DOHH2 (cell line): ENCODE data around the gene CLEC17A.

Source experiments
- H3F3A ChIP-seq: fragments of 200-600 bp; sonication (generic), shearing (Covaris generic); 2 replicates; pipeline ENCODE4 v1.6.0; 2016; ENCODE audit warnings: antibody characterized with exemption, mild to moderate bottlenecking; ENCODE audit not compliant: control insufficient read depth, insufficient read depth
- H3K27ac ChIP-seq: fragments of 200-600 bp; sonication (generic); 2 replicates; pipeline ENCODE4 v1.5.1; 2014; ENCODE audit warnings: low read depth, mild to moderate bottlenecking, low read length, moderate library complexity
- H3K27me3 ChIP-seq: fragments of 200-600 bp; sonication (generic); 2 replicates; pipeline ENCODE4 v1.6.1; 2014; ENCODE audit warnings: mild to moderate bottlenecking, low read length, mixed read lengths; ENCODE audit not compliant: control insufficient read depth
- H3K36me3 ChIP-seq: fragments of 200-600 bp; sonication (generic); 2 replicates; pipeline ENCODE4 v1.6.1; 2014; ENCODE audit warnings: mild to moderate bottlenecking, low read length, moderate library complexity, mixed read lengths; ENCODE audit not compliant: control insufficient read depth
- H3K4me1 ChIP-seq: fragments of 200-600 bp; sonication (generic); 2 replicates; pipeline ENCODE4 v1.6.1; 2014; ENCODE audit warnings: mild to moderate bottlenecking, low read length, mixed read lengths; ENCODE audit not compliant: control insufficient read depth
- H3K4me2 ChIP-seq: fragments of 200-600 bp; sonication (generic); 2 replicates; pipeline ENCODE4 v1.6.0; 2014; ENCODE audit warnings: mild to moderate bottlenecking, low read length, moderate library complexity
- H3K4me3 ChIP-seq: fragments of 200-600 bp; sonication (generic); 2 replicates; pipeline ENCODE4 v1.5.1; 2014; ENCODE audit warnings: mild to moderate bottlenecking, low read length, mixed read lengths
- H3K79me2 ChIP-seq: fragments of 200-600 bp; sonication (generic); 2 replicates; pipeline ENCODE4 v1.6.1; 2014; ENCODE audit warnings: mild to moderate bottlenecking, low read length, mixed read lengths; ENCODE audit not compliant: control insufficient read depth
- H3K9me2 ChIP-seq: fragments of 200-600 bp; sonication (generic); replicated peaks from 2 replicates; pipeline ENCODE4 v1.6.1; 2014; ENCODE audit warnings: mild to moderate bottlenecking, low read length, mixed read lengths; ENCODE audit not compliant: control insufficient read depth
- H3K9me3 ChIP-seq: fragments of 200-600 bp; sonication (generic); 2 replicates; pipeline ENCODE4 v1.6.1; 2014; ENCODE audit warnings: antibody characterized with exemption, low read length, mixed read lengths; ENCODE audit not compliant: control insufficient read depth, insufficient read depth
- H4K20me1 ChIP-seq: fragments of 200-600 bp; sonication (generic); 2 replicates; pipeline ENCODE4 v1.6.0; 2014; ENCODE audit warnings: low read depth, mild to moderate bottlenecking, antibody characterized with exemption, low read length, moderate library complexity; ENCODE audit not compliant: control insufficient read depth, insufficient read depth
- CTCF ChIP-seq: fragments of 200-600 bp; sonication (generic); IDR thresholded peaks from one replicate; pipeline ENCODE4 v1.5.1; 2014; ENCODE audit warnings: antibody characterized with exemption, mild to moderate bottlenecking, low read depth, low read length; ENCODE audit not compliant: poor library complexity, severe bottlenecking
- EZH2phosphoT487 ChIP-seq: fragments of 200-600 bp; sonication (generic); IDR thresholded peaks from 2 replicates; pipeline ENCODE4 v1.6.1; 2017; ENCODE audit warnings: borderline replicate concordance, mild to moderate bottlenecking, antibody characterized with exemption, low read length, moderate library complexity, mixed read lengths

The CLEC17A gene

GRCh38 chr19:14575428-14575980, 7.4 kb upstream of the CLEC17A start:
- Histone ChIP-seq H3K27ac (peak overlapping the region; percentile 64; the same call in 1 of the 2 replicates), H3K4me3 (no peak overlapping the region), H3K4me2 (no peak overlapping the region), H3K27me3 (no peaks in the 10 kb centered on the region), H3K79me2 (peaks cover 14% of the 10 kb centered on the region), H3K4me1 (peaks cover 76% of the 10 kb centered on the region), H4K20me1 (peaks cover 5% of the 10 kb centered on the region; the same call in 1 of the 2 replicates), H3F3A (peaks cover 44% of the 10 kb centered on the region), H3K9me3 (no peaks in the 10 kb centered on the region), H3K9me2 (no peaks in the 10 kb centered on the region), H3K36me3 (no peaks in the 10 kb centered on the region)
- TF ChIP-seq EZH2phosphoT487: no peak
- no peak for TF ChIP-seq CTCF

GRCh38 chr19:14576363-14576762, 6.5 kb upstream of the CLEC17A start:
- H3K36me3 ChIP-seq: no peaks in the 10 kb centered on the region
- H3K4me2 ChIP-seq: peak overlapping the region; percentile 35
- peaks cover 5% of the 10 kb centered on the region for H3K79me2 ChIP-seq
- H3F3A ChIP-seq: peaks cover 44% of the 10 kb centered on the region
- H3K4me1 ChIP-seq: peaks cover 76% of the 10 kb centered on the region
- H3K4me3 ChIP-seq: peak overlapping the region; percentile 13; the same call in 1 of the 2 replicates
- H3K27me3 ChIP-seq: no peaks in the 10 kb centered on the region
- H4K20me1 ChIP-seq: no peaks in the 10 kb centered on the region
- no peaks in the 10 kb centered on the region for H3K9me2 ChIP-seq
- H3K9me3 ChIP-seq: no peaks in the 10 kb centered on the region
- peak overlapping the region; percentile 66 for H3K27ac ChIP-seq
- TF ChIP-seq EZH2phosphoT487 (no peak), CTCF (no peak)

GRCh38 chr19:14577264-14577663, 5.6 kb upstream of the CLEC17A start:
- TF ChIP-seq EZH2phosphoT487: no peak
- Histone ChIP-seq H3K79me2 (no peaks in the 10 kb centered on the region), H4K20me1 (no peaks in the 10 kb centered on the region), H3K4me2 (peak overlapping the region; percentile 47), H3K4me1 (peaks cover 80% of the 10 kb centered on the region), H3F3A (peaks cover 44% of the 10 kb centered on the region), H3K27me3 (no peaks in the 10 kb centered on the region), H3K9me2 (no peaks in the 10 kb centered on the region), H3K9me3 (no peaks in the 10 kb centered on the region), H3K4me3 (peak overlapping the region; percentile 17), H3K36me3 (no peaks in the 10 kb centered on the region), H3K27ac (peak overlapping the region; percentile 66)

GRCh38 chr19:14577885-14578427, 4.9 kb upstream of the CLEC17A start:
- peak overlapping the region; percentile 66 for H3K27ac ChIP-seq
- H3K4me1 ChIP-seq: peaks cover 84% of the 10 kb centered on the region
- peak overlapping the region; percentile 17 for H3K4me3 ChIP-seq
- no peaks in the 10 kb centered on the region for H3K36me3 ChIP-seq
- no peaks in the 10 kb centered on the region for H4K20me1 ChIP-seq
- H3F3A ChIP-seq: peaks cover 43% of the 10 kb centered on the region
- TF ChIP-seq CTCF: peak; percentile 28
- TF ChIP-seq EZH2phosphoT487: no peak
- H3K27me3 ChIP-seq: no peaks in the 10 kb centered on the region
- peak overlapping the region; percentile 47 for H3K4me2 ChIP-seq
- no peaks in the 10 kb centered on the region for H3K9me3 ChIP-seq
- no peaks in the 10 kb centered on the region for H3K9me2 ChIP-seq
- peaks cover under 1% of the 10 kb centered on the region for H3K79me2 ChIP-seq
